Measurements from ENCODE around the gene KDSR.

The KDSR gene

GRCh38 chr18:63367053-63367953, at the start of gene KDSR:
Gene KDSR, minus strand, starts transcription at chr18:63367206. Its CDS starts 88 bp downstream, at chr18:63367118.
- DNase-seq (ENCODE audit: low read depth in 3 of 3): peak; percentile 71 to 80 (median 74)

- DNase-seq (ENCODE audit: low read depth in 3 of 3): no peak
Measured at GRCh38 chr18:63412953-63413352, 45.9 kb upstream of the KDSR start.

GRCh38 chr18:63410792-63411191, 43.8 kb upstream of the KDSR start:
- no peak for DNase-seq (ENCODE audit: low read depth in 3 of 3)

GRCh38 chr18:63409301-63409700, 42.3 kb upstream of the KDSR start:
- no peak for DNase-seq (ENCODE audit: low read depth in 3 of 3)

GRCh38 chr18:63407734-63408133, 40.7 kb upstream of the KDSR start:
- DNase-seq (ENCODE audit: low read depth in 3 of 3): no peak

DNA sequence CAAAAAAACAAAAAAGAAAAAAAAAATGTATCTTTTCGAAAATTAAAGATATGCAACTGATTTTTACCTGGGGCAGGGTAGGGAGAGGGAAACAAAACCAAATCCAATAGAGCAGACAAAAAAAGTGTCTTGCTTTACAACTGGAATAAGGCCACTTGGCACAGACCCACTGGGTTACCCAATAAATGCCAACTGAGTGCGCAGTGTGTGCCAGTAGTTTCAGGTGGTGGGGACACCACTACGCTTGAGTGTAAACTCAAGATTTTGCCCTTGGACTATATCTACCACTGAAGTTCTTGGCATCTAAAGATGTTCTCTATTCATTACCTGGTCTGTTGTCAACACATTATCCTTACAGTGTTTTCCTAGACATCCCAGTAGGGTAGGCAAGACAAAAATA, 39.0 kb upstream of the KDSR start:
- DNase-seq (ENCODE audit: low read depth in 3 of 3): no peak

- no peak for DNase-seq (ENCODE audit: low read depth in 3 of 3)
Measured at GRCh38 chr18:63402246-63403162, 35.5 kb upstream of the KDSR start.

DNA sequence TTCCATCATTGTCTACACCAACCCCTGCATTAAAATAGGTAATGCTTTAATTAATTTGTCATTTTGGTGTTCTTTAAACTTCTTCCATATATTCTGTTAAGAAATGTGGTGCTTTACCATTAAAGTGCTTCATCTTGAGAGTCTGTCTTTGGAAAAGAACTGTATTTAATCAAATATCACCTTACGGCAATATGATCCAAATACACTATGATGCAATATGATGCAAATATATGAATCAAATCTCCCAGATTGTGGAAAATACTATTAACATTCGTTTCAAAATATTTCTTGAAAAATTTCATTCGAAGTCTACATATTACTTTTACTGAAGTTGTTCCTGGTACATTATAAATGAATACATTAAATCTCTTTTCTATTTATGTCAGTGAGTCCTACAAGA, 32.3 kb upstream of the KDSR start:
- DNase-seq (ENCODE audit: low read depth in 3 of 3): no peak

DNA sequence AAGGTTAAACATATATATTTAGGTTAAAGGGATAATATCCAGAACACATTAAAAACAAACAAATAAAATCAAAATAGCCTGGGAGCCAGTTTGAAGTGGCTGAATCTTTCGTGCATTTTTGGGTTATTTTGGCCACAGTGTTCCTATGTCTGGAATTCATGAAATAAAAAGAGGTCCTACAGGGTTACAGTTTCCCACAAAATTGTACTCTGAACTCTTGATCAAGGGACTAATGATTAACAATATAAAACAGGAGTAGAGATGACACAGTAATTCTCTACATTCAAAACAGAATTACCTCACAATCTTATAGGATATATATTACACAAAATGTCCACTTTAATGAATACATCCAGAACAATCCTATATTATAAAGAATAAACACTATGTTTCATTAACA, 30.3 kb upstream of the KDSR start:
- no peak for DNase-seq (ENCODE audit: low read depth in 3 of 3)

DNA sequence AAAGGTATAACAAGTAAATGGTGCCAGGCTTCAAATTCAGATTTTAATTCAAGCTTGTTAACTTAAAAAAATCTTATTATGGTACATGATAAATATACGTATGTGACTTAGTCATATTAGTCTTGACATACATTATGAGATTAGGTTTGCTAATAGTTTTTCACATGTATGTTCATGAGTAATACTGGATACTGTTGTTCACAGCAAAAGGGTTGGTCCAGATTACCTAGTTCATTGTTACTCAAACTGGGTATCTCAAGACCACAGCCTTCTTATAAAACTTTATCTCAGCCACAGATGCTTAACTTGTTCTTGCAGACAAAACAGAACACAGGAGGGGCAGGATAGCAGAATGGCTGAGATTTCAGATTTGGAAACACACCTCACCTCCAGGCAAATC, 28.5 kb upstream of the KDSR start:
- no peak for DNase-seq (ENCODE audit: low read depth in 3 of 3)

DNA sequence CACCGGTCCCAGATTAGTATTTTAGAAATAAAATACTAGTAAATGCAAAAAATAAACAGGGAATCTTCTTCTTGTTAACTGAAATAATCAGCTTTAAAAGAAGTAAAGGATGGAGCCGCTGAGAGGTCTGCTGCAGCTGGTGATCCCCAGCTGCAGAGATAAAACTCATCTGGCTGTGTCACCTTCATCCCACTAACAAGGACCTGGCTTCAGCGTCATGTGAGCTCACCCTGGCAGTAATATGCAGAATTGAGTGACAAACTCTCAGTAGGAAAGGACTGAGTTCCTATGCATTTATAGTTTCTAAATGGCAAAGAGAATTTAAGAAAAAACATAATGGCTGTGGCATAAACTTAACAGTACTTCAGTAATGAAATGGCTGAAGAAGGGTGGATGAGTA, 27.9 kb upstream of the KDSR start:
- DNase-seq (ENCODE audit: low read depth in 3 of 3): no peak

- DNase-seq (ENCODE audit: low read depth in 3 of 3): no peak
Measured at GRCh38 chr18:63387861-63388260, 20.9 kb upstream of the KDSR start.

DNA sequence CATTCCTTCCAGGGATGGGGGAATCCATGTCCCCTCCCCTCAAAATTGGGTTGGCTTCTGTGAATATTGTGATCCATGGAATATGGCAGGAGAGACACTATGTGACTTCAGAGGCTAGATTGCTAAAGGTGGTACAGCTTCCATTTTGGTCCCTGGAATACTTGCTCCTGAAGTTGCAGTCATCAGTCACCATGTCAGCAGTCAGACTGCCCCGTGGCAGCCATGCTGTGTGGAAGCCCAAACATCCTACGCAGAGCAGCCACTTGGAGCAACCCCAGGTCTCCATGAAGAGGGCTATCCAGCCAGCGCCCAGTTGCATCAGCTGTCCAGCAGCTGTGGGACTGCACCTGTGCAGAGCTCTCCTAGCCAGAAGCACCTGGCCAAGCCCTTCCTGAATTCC, 15.8 kb upstream of the KDSR start:
- DNase-seq (ENCODE audit: low read depth in 3 of 3): no peak

- no peak for DNase-seq (ENCODE audit: low read depth in 3 of 3)
Measured at GRCh38 chr18:63379639-63379962, 12.6 kb upstream of the KDSR start.

DNA sequence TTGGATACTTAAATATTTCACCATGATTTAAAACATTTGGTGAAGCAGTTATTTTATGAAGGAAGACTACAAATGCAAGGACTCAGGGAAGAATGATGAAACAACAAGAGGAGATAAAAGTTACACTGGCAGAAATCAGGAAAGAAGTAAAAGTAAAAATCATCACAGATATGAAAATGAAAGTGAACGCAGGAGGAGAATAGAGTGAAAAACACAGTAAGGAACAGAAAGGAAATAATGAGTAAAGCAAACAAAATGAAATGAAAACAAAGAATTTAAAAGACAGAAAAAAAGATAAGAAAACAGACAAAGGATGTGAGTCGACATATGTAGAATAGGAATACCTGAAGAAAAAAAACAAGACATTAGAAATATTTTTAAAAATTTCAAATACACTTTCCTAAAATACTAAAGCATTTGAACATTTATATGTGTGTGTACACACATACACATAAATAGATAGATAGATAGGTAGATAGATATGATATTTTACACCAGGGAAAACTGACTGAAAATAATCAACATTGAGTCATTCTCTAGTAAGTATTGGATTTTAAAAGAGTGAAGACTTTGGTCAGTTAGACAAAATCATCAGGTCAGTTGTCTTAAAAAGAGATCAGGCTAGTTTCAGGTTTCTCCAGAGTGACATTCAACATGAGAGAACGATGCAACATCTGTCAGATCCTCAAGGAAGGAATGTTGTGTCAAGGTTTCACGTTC, 12.1 kb upstream of the KDSR start:
- DNase-seq (ENCODE audit: low read depth in 3 of 3): no peak

- DNase-seq (ENCODE audit: low read depth in 3 of 3): no peak
Measured at GRCh38 chr18:63377275-63377980, 10.4 kb upstream of the KDSR start.

DNA sequence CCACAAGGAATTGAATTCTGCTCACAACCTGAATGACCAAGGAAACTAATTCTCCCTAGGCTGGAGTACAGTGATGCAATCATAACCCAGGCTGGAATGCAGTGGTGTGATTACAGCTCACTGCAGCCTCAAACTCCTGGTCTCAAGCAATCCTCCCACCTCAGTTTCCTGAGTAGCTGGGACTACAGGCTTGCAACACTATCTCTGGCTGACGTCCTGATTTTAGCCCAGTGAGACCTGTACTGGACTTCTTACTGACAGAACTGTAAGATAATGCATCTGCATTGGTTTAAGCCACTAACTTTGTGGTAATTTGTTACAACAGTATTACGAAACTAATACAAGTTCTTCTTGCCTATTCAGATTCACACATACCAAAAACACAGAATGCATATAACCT, 9.5 kb upstream of the KDSR start:
- DNase-seq (ENCODE audit: low read depth in 3 of 3): no peak

DNA sequence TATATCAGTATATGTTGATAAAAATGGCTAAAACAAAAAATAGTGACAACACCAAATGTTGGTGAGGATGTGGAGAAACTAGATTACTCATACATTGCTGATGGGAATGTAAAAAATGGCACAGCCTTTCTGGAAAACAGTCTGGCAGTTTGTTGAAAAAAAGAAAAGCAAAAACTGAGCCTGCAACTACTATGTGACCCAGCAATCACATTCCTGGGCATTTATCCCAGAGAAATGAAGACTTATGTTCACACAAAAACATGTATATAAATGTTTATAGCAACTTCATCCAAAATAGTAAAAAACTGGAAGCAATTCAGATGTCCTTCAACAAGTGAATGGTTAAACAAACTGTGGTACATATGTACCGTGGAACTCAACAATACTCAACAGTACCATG, 7.5 kb upstream of the KDSR start:
- DNase-seq (ENCODE audit: low read depth in 3 of 3): no peak

GRCh38 chr18:63373161-63373560, 6.2 kb upstream of the KDSR start:
- DNase-seq (ENCODE audit: low read depth in 3 of 3): no peak

DNA sequence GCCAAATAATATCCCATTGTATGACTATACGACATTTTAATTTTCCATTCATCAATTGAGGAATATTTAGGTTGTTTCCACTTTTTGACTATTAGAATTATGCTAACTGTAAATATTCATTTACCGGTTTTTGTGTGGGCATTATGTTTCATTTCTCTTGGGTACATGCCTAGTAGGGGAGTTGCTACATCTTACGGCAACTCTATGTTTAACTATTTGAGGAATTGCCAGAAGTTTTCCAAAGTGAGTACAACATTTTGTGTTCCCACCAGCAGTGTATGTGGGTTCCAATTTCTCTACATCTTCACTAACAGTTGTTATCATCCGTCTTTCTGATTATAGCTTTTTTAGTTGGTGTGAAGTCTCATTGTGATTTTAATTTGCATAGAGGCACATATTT, 1.6 kb upstream of the KDSR start:
- DNase-seq (ENCODE audit: low read depth in 3 of 3): no peak

- peak; percentile 38 to 64 (median 47) for DNase-seq (ENCODE audit: low read depth in 3 of 3)
Measured at GRCh38 chr18:63366213-63367052, 573 bp downstream of the KDSR start.
